Loucy (cell line): Measurements from ENCODE around the gene MAPK1.
A peak's percentile ranks its signal among the peaks of the same experiment; 100 is the strongest.

ENCODE experiments used
- CTCF ChIP-seq: fragments of 200-600 bp; sonication (generic); conservative IDR thresholded peaks from 2 replicates; pipeline ENCODE4 v1.5.1; 2014; ENCODE audit warnings: mild to moderate bottlenecking, antibody characterized with exemption, low read length
- EZH2phosphoT487 ChIP-seq: fragments of 200-600 bp; IDR thresholded peaks from 2 replicates; pipeline ENCODE4 v1.6.1; 2018; ENCODE audit warnings: antibody characterized with exemption, mild to moderate bottlenecking, moderate library complexity, borderline replicate concordance

- peak; percentile 74 for TF ChIP-seq CTCF
- TF ChIP-seq EZH2phosphoT487 = no peak
Observed at GRCh38 chr22:21712751-21713427, 154.6 kb downstream of the MAPK1 start.
